K562 (cell line): Measurements from ENCODE around the gene NMT1. TPM values are rescaled to one million over a fixed set of nuclear protein-coding genes. Genes with fewer than 3 reads are reported as not detected.

Experiments used
- DMBX1 ChIP-seq: fragments of 250-450 bp; sonication (Bioruptor Pico); IDR thresholded peaks from 2 replicates; pipeline ENCODE4 v1.8.0; 2022; ENCODE audit warnings: inconsistent platforms, mild to moderate bottlenecking, moderate library complexity, borderline replicate concordance
- FOXK1 ChIP-seq: sonication (generic); formaldehyde crosslinking; IDR thresholded peaks from 2 replicates; pipeline ENCODE4 v1.8.0; 2022; ENCODE audit warnings: missing genetic modification reagents, mild to moderate bottlenecking, borderline replicate concordance
- HMGXB4 ChIP-seq: sonication (generic); formaldehyde crosslinking; IDR thresholded peaks from 2 replicates; pipeline ENCODE4 v1.8.1; 2023; ENCODE audit warnings: mild to moderate bottlenecking, missing genetic modification reagents
- KLF10 ChIP-seq: fragments of 250-450 bp; sonication (Bioruptor Pico); IDR thresholded peaks from 2 replicates; pipeline ENCODE4 v1.6.1; 2021; ENCODE audit warnings: matching md5 sums
- NFE2 ChIP-seq: IDR thresholded peaks from 2 replicates; pipeline ENCODE4 v1.6.1; 2014; ENCODE audit warnings: antibody characterized with exemption, low read depth
- RBM22 ChIP-seq: fragments of 200-400 bp; formaldehyde crosslinking; IDR thresholded peaks from 2 replicates; pipeline ENCODE4 v1.6.1; 2018; ENCODE audit warnings: low read length, low read depth; ENCODE audit not compliant: poor library complexity, severe bottlenecking
- SIX5 ChIP-seq, 2 experiments: IDR thresholded peaks; 2 replicates each; pipeline ENCODE4 v1.6.1; 2011; ENCODE audit warnings: low read length in 2 of 2, borderline replicate concordance in 1 of 2, low read depth in 1 of 2, mild to moderate bottlenecking in 1 of 2, moderate library complexity in 1 of 2; ENCODE audit not compliant: insufficient read depth in 1 of 2
- SMAD4 ChIP-seq: fragments of 250-450 bp; sonication (Bioruptor Pico); conservative IDR thresholded peaks from 2 replicates; pipeline ENCODE4 v1.8.0; 2021; ENCODE audit warnings: inconsistent platforms, mild to moderate bottlenecking, moderate library complexity
- SREBF2 ChIP-seq: sonication (generic); formaldehyde crosslinking; IDR thresholded peaks from 2 replicates; pipeline ENCODE4 v1.4.0; 2020; ENCODE audit warnings: mild to moderate bottlenecking, missing genetic modification reagents
- TCFL5 ChIP-seq: fragments of 250-450 bp; sonication (Bioruptor Pico); conservative IDR thresholded peaks from 2 replicates; pipeline ENCODE4 v1.6.1; 2021; ENCODE audit warnings: mild to moderate bottlenecking, moderate library complexity, matching md5 sums
- TSC22D4 ChIP-seq: fragments of 450-650 bp; IDR thresholded peaks from 2 replicates; pipeline ENCODE4 v1.6.1; 2016; ENCODE audit warnings: missing genetic modification characterization, missing biosample characterization, control low read depth
- ZFPM2 ChIP-seq: fragments of 250-450 bp; sonication (Bioruptor Pico); IDR thresholded peaks from 2 replicates; pipeline ENCODE4 v1.5.1; 2022; ENCODE audit warnings: mild to moderate bottlenecking
- ZNF354B ChIP-seq: fragments of 250-450 bp; sonication (Bioruptor Pico); IDR thresholded peaks from 2 replicates; pipeline ENCODE4 v1.4.0; 2020
- ZNF79 ChIP-seq: fragments of 250-450 bp; sonication (Bioruptor Pico); IDR thresholded peaks from 2 replicates; pipeline ENCODE4 v1.4.0; 2020; ENCODE audit warnings: low read depth, mild to moderate bottlenecking, moderate library complexity
- polyA plus RNA-seq, 8 experiments: library from polyadenylated mRNA; depleted of rRNA in 4 of 8; stranded (reverse) in 5 of 8; unstranded in 3 of 8; fragments of >200 nt; fragmentation: Nextera tagmentation in 2 of 8; fragmentation: Illumina TruSeq in 1 of 8; extraction: Ambion mirVana in 2 of 8; extraction: Trizol in 1 of 8; gene quantifications; 2 replicates each; pipeline versions ENCODE4 v1.2.1 to v1.2.3, GENCODE V29; 2011 to 2014; ENCODE audit warnings: inconsistent platforms in 1 of 8, missing spikeins in 1 of 8
- total RNA-seq, 7 experiments: library from RNA; depleted of rRNA in 6 of 7; stranded (reverse); fragments of >200 nt in 6 of 7; fragmentation: Illumina TruSeq in 2 of 7; extraction: Trizol in 2 of 7; gene quantifications; 2 replicates each; pipeline versions ENCODE4 v1.2.1 to v1.2.3, GENCODE V29; 2011 to 2021; ENCODE audit warnings: low replicate concordance in 1 of 7
- TF ChIP-seq, protein P1 (sequence below), 2 experiments: fragments of 450-650 bp; IDR thresholded peaks; 2 replicates each; pipeline ENCODE4 v1.6.1; 2016; ENCODE audit warnings: mild to moderate bottlenecking in 2 of 2, borderline replicate concordance in 1 of 2, low read depth in 1 of 2, moderate library complexity in 1 of 2
- TF ChIP-seq, protein P2 (sequence below): fragments of 250-450 bp; sonication (Bioruptor Pico); IDR thresholded peaks from 2 replicates; pipeline ENCODE4 v1.5.0; 2021

The NMT1 gene
- total and polyA plus RNA-seq, 9 of the 15 experiments (the other 6 are each of a cell fraction or from before 2014, with no cell fraction given), result 86.7 to 569 (median 213) TPM

DNA sequence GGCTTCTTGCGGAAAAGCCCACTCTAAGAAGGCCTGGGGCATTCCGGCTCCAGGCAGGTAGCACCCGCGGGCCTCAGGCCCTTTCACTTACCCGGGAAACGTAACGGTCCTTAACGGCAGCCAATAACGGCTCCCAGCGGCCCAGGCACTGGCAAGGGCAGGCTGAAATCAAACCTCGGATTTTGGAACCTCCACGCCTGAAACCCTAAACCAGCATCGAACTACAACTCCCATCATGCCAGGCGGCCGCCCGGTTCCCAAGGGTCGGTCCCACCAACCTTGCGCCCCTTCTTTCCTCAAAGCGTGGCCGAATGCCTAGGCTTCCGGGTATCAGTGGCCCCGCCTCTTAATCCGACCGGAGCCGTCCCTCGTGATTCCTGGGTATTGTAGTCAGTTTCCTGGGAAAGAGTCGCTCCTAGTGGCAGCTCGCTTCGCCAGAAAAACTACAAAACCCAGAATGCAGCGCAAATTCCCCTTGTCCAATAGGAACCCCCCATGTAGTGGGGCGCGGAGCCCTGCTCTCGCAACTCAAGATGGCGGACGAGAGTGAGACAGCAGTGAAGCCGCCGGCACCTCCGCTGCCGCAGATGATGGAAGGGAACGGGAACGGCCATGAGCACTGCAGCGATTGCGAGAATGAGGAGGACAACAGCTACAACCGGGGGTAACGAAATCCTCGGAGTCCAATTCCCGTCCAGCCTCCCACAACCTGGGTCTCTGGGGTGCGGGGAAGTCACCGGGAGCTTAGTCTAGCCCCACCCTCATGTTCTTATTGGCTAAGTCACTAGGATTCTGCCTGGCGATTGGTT, at the start of gene NMT1 (continued):
- TF ChIP-seq, protein P1, sequence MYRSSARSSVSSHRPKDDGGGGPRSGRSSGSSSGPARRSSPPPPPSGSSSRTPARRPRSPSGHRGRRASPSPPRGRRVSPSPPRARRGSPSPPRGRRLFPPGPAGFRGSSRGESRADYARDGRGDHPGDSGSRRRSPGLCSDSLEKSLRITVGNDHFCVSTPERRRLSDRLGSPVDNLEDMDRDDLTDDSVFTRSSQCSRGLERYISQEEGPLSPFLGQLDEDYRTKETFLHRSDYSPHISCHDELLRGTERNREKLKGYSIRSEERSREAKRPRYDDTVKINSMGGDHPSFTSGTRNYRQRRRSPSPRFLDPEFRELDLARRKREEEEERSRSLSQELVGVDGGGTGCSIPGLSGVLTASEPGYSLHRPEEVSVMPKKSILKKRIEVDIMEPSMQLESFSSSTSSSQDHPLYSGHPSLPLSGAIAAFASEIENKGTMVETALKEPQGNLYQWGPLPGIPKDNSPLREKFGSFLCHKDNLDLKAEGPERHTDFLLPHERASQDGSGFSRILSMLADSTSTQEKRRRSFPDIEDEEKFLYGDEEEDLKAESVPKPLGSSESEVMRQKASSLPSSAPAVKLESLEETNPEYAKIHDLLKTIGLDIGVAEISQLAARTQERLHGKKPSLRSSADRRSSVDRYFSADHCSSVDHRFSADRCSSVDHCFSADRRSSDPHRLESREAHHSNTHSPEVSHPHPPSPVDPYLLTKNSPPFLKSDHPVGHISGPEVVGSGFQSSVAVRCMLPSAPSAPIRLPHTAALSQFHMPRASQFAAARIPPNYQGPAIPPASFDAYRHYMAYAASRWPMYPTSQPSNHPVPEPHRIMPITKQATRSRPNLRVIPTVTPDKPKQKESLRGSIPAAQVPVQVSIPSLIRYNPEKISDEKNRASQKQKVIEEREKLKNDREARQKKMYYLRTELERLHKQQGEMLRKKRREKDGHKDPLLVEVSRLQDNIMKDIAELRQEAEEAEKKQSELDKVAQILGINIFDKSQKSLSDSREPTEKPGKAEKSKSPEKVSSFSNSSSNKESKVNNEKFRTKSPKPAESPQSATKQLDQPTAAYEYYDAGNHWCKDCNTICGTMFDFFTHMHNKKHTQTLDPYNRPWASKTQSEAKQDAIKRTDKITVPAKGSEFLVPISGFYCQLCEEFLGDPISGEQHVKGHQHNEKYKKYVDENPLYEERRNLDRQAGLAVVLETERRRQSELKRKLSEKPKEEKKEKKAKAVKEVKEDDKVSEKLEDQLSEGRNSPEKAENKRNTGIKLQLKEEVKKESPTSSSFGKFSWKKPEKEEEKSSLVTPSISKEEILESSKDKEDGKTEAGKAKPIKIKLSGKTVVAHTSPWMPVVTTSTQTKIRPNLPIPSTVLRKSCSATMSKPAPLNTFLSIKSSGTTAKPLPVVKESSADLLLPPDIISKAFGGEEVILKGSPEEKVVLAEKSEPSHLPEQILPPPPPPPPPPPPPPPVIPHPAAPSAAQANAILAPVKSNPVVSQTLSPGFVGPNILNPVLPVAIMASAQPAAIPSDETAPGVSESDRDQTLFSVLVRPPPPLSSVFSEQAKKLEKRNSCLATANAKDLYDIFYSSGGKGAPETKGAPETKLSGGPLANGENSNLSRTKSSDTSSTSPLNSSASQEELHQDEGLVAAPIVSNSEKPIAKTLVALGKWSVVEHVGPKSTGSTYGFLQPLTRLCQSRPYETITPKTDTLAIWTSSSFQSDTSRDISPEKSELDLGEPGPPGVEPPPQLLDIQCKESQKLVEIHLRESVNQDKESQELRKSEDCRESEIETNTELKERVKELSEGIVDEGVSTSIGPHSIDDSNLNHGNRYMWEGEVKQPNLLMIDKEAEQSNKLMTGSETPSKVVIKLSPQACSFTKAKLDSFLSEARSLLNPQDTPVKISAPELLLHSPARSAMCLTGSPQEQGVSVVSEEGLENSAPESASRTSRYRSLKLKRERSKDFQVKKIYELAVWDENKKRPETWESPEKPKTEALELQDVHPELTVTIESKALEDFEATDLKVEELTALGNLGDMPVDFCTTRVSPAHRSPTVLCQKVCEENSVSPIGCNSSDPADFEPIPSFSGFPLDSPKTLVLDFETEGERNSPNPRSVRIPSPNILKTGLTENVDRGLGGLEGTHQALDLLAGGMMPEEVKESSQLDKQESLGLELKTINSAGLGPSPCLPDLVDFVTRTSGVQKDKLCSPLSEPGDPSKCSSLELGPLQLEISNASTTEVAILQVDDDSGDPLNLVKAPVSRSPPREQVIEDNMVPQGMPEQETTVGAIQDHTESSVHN (IDR thresholded peaks at IDR 0.05; ENCODE audit: borderline replicate concordance in 1 of 2, low read depth in 1 of 2), result no peak
- no peak for TF ChIP-seq KLF10 (CRISPR knock-in tag)
- 0 out of 2 replicates have a peak, but pooled peaks have one; percentile 41 for TF ChIP-seq ZNF79 (CRISPR knock-in tag)
- no peak for TF ChIP-seq HMGXB4 (CRISPR knock-in tag)
- no peak for TF ChIP-seq ZFPM2 (CRISPR knock-in tag)
- peak; percentile 37 for TF ChIP-seq SMAD4 (CRISPR knock-in tag)
- peak; percentile 92 to 93 for TF ChIP-seq SIX5 (IDR thresholded peaks at IDR 0.05; ENCODE audit: borderline replicate concordance in 1 of 2, insufficient read depth in 1 of 2, low read depth in 1 of 2, low read length in 2 of 2)
- no peak for TF ChIP-seq TSC22D4 (tag)
- TF ChIP-seq NFE2, result peak; percentile 45; the same call in 1 of the 2 replicates
- TF ChIP-seq FOXK1 (CRISPR knock-in tag), result no peak
- TF ChIP-seq DMBX1, result peak; percentile 73
- TF ChIP-seq, protein P2, sequence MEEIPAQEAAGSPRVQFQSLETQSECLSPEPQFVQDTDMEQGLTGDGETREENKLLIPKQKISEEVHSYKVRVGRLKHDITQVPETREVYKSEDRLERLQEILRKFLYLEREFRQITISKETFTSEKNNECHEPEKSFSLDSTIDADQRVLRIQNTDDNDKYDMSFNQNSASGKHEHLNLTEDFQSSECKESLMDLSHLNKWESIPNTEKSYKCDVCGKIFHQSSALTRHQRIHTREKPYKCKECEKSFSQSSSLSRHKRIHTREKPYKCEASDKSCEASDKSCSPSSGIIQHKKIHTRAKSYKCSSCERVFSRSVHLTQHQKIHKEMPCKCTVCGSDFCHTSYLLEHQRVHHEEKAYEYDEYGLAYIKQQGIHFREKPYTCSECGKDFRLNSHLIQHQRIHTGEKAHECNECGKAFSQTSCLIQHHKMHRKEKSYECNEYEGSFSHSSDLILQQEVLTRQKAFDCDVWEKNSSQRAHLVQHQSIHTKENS (CRISPR knock-in tag), result no peak
- TF ChIP-seq TCFL5 (CRISPR knock-in tag), result no peak
- TF ChIP-seq SREBF2 (CRISPR knock-in tag), result no peak
- TF ChIP-seq RBM22, result no peak
- TF ChIP-seq ZNF354B (CRISPR knock-in tag), result no peak
